Activated T-cell treated with anti-CD3 and anti-CD28 coated beads for 24 hours (primary cell): ENCODE measurements around the gene CDK5R1.

ENCODE experiments used
- DNase-seq: peaks from one replicate; pipeline ENCODE4 v3.0.0-alpha.2; 2020; ENCODE audit warnings: low read depth

The CDK5R1 gene

DNA sequence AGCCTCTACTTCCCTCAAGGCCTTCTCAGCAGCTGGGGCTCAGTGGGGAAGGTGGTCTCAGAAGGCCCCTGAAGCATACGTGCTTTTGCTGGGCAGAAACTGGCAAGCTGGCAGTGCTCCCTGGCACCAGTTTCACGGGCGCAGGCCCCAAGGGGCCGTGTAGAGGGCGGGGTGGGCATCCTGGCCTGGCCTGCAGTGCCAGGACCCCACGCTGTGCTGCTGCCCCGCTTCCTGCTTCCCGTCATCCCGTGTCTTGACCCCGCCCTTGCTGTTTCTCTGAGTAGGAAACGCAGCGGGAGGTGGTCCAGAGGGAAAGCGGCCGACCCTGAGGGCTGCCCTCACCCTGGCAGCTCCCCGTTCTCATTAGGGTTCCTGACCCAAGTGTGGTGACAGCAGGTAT is 6.8 kb downstream of the CDK5R1 start:
- DNase-seq: no peak

DNA sequence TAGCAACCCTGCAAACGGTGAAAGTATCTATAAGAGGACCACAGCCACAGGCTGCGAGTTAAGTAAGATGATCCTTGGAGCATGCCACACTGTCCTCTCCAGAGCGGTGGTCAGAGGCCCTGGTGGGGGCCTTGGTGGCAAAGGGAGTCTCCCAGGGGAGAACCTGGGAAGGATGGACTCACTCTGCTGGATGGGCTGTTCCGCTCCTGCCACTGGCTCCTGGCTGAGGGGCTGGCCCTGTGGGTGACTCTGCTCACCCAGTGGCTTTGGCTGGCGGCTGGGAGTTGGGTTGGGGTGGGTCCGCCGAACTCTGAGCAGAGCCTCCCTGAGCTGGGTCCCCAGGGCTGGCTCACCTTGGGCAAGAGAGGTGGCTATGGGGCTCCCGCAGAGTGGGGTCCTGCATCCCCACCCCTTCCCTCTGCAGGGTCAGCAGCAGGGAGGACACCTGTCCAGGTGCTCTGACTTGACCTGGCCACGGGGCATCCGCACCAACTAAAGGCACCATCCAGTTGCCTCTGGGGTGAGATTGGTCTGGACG is 7.3 kb downstream of the CDK5R1 start:
- no peak for DNase-seq

DNA sequence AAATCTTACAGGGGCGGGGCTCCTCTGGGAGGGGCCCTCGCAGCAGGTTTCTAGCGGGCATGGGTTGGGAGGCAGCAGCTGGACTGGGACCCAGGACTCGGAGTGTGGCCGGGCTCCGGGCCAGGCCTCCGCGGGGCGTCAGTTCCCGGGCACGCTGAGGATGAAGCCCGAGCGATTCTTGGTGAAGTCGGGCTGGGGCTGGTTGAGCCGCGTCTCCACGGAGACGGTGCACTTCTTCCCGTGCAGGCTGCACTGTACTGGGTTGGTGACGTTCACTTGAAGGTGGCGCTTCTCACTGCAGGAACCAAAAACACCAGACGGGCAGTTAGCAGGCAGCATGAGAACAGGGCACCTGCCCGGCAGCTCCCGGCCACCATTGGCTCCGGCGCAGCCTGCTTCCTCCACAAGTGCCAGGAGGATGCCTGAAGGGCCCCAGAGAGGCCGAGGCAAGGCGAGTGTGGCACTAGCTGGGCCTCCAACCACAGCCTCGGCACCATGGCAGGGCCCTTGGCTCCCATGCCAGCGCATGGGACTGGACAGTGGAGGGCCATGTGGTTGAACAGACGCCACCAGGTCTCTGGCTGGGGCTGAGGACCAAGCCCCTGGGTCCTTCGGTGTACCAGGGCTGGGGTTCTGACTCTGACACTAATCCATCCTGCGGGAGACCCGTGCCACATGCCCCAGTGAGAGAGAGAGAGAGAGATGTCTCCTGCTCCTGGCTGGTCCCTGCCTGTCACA is 8.0 kb downstream of the CDK5R1 start:
- DNase-seq: no peak

DNA sequence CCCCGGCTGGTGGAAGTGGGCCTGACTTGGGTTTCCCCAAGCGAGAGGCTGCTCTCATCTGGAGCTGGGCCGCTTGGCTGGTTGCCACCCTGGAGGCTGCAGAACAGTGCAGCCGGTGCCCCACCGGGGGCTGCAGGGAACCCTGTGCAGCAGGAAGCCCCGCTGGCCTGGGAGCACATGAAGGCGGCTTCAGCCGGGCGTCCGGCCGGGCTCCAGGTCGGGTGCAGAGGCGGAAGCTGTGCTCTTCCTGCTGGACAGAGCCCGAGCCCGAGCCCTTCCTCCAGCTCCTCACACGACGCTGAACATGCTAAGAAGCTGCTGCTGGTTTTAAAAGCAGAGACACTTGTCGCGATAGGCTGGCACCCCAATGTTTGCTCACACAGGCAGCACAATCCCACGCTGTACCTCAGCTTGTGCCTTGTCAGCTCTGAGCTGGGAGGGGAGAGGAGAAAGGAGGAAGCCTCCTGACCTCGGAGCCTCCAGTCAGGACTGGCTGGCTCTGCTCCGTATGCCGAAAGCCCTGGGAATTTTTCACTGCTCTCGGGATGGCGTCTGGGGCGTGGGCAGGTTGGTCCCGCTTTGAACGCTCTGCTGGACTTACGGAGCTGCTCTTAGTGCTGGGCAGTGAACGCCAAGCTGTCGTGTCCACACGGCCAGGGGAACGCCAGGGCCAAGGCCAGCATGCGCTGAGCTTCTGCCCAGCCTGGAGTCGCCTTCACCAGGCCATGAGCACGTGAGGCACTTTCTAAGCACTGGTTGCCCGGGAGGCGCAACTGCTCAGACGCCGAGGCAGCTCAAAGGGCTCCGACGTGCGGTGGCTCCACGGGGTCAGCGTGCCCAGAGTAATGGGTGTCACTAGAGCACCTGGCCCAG is 8.8 kb downstream of the CDK5R1 start:
- DNase-seq: no peak

DNA sequence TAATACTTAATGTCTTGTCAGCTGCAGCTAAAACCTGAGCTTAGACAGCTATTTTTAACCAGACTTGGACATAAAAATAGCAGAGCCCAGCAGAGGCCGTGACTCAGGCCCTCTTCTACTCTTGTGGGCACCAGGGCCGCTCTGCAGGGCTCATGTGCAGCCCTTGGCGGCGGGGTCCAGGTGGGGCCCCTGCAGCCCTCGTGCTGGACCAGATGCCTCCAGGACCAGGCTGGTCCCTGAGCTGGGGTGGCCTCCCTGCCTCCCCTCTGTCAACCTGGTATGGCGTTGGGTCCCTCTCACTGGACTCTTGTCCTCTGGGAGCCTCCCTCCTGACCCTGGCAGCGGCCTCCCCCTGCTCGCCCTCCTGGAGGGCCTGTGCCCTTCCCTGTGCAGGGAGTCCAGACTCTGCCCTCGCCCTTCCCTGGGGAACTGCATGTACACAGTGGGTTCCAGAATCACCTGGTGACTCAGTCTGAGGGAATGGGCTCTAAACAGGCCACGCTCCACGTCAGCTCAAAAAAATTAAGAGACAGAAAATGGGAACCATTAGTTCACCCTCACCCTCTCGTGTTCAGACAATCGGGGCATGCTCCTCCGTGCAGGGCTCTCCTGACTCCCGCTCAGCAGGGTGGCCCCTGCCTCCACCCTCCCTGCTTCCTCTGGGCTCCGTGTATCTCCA is 9.7 kb downstream of the CDK5R1 start:
- DNase-seq: no peak

DNA sequence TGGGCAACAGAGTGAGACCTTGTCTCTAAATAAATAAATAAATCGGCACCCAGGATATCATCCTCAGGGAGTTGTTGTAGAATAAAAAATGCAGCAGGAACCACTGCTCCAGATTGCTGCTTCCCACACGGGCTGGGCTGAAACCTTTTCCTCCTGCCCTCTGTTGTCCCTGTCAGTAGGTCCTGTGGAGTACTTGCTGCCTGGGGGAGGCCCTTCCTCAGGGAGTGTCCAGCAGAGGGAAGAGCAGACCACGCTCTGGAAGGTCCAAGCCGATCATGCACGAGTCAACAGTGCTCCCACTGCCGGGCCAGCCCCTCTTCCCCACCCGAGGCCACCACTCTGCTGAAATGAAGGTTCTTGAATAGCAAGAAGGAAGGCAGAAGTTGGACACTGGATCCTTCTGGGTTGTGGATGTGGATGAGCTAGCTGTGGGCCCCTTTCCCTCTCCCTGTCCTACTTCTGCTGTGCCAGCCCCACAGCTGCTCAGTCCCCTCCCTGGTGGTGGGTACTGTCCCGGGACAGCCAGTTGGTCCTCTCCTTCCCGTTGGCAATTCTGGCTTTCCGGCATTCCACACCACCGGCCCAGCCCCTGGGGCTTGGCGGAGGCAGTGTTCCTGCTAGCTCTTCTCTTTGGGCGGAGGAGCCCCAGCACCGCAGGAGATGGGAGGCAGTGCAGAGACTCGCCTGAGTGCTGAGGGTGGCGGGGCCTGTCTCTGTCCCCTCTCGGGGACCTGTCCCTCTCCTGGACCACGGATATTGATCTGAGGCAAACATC is 10.8 kb downstream of the CDK5R1 start:
- DNase-seq: no peak

DNA sequence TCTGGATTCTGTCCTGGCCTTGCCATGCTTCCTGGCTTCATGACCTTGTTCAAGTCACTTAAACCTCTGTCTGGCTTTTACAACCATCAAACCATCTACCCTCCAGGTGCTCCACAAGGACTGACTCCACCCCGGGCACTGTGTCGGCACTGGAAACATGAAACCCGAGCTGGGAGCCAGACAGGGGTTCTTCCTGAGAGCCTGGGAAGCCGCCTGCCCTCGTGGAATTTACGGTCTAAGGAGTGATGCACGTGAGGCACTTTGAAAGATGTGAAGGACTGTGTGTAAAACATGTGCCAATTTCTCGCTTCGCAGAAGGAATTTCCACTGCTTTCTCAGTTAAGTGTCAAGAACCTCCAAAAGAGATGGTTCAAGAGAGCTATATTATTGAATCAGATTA is 11.6 kb downstream of the CDK5R1 start:
- no peak for DNase-seq

DNA sequence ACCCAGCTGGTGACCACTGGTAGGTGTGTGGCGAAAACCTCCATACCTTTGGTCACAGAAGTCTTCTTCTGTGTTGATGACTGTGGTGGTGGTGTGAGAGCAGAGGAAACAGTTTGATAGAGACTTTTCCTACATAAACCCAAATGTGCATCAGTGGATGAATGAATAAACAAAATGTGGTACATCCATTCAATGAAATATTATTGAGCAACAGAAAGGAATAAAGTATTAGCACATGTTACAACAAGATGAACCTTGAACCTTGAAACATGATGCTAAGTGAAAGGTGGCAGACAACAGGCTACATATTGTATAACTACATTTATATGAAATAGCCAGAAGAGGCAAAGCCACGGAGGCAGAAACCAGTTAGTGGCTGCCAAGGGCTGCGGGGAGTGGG is 15.2 kb downstream of the CDK5R1 start:
- DNase-seq: no peak

DNA sequence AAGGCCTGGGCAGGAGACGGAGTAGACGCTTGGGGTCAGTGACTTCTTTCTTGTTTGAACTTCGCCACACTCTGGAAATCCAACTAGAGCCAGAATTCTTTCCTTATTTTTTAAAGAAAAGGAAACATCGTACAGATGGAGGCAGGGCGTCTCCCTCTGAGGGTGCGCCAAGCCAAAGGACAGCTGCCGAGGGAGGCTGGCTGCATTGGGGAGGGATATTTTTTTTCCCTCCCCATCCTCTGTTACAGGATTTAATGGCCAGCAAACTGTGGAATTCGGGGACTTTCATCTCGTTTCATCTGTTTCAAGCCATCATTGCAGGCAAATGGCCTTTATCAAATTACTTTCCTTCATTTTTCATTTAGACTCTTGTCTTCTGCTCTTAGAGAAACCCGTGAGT is 15.9 kb downstream of the CDK5R1 start:
- DNase-seq: no peak

DNA sequence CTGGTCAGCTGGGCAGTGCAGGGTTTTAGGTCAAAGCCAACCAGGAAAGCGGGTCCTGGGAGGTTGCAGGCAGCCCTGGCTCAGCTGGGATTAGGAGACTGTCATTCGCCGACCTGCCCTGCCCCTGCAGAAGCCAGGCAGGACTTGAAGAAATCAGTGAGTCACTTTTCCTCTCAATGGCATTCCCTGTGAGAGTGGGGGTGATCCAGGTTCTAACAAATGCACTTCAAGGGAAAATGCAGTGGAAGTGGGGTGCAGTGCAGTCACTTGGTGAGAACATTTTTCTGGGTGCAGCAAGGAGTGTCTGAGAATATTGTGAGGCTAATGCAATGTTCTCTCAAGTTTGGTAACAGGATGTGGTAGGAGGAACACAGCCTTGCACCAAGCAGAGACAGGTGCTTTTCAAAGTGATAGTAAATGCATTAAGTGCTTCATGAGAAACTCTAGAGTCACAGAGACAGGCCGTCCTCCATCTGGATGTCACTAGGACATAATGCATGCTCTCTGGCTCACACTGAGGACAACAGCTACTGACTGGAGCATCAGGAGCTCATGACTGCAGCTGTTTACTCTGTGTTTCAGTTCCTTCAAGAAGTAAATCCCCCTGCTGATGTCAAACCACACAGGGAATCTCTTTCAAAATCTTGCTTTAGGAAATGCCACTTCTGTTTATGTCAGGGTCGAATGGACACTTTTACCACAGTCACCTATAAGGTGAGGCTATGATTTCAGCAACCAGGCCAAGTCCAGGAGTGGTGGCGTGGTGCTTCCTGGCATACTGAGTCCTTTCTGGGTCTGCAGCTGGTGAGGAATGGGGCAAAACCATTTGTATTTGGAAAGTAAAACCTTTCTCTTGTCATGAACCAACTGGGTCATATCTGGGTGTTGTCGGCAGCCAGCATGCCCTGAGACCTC is 16.7 kb downstream of the CDK5R1 start:
- DNase-seq: no peak

DNA sequence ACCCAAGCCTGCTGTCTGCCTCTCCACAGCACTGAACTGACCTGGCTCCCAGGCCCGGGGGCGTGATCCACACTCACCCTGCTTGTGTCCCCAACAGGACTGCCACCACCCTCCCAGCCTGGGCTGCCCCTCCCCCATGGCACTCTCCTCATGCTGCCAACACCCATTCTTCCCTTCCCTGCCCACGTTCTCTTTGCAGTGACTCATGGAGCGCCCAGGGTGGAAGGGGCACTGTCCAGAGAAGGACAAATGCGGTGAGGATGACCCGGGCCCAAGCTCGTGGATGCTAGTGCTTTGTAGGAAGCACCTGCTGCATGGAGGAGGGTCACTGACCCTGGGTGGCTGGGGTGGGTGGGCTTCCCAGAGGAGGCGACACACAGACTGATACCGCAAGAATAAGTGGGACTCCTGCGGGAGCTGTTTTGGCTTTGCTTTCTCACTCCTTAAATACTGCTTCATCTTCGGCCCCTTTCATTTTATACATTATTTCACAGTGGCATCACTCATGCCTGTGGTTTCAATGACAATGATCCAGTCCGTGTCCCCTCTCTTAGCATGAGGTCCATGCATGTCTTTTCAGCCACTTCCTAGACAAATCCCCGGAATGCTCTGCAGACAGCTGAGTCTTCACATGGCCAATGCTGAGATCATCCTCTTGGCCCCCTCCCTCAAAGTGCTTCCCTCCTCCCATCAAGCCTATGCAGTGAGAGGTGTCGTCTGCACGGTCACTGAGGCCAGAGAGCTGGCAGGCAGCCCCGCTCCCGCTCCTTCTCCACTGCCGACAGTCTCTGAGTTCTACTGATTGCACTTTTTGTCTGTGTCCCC is 17.6 kb downstream of the CDK5R1 start:
- no peak for DNase-seq

DNA sequence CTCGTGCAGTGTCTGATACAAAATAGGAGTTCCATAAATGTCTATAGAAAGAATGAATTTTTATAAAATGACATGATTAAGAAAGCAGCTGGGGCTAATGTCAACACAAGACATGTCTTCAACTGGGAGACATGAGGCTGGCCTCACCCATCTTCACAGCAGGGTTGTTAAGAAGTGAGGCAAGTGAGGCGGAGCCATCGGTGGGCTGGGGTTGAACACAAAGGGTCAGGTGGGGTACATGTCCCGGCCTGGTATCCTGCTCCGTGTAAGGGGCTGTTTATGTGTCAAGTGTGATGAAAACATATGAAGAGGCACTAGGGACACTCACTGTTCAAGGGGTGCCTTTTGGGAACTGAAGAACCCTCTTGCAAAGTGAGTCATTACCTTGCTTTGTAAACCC is 22.1 kb downstream of the CDK5R1 start:
- no peak for DNase-seq

DNA sequence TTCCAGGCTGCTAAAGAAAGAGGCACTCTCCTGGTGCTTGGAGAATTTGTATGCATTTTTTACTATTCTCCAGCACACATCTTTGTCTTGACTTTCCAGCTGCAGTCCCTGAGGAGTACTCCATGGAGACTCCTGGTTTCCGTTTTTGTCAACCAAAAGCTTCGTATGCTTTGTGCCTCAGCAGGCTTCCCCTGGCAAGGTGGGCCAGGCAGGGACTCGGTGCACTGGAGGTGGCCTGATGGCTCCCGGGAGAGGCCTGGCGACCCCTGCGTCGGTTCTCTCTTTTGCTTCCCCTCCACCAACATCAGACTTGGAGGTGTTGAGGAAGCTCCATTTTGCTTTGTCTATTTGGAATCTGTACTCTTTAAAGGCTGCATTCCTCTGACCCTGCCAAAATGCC is 23.7 kb downstream of the CDK5R1 start:
- no peak for DNase-seq

DNA sequence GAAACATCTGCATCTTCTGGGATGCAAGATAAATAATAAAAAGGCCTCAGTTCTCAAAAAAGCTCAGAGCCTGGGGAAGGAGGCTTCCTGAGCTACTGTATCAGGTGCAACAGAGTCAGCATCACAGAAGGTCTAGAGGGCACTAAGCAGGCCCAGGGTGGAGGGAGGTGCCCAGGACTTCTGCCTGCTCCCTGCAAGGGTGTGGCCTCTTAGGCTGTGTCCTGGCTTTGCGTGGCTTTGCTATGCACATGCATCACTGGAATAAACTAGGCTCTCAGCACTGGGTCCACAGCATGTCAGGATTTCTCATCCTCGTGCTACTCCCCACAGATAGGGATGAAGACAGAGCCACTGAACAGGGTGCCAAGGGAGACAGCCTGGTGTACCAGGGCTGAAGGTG is 25.5 kb downstream of the CDK5R1 start:
- DNase-seq: no peak

DNA sequence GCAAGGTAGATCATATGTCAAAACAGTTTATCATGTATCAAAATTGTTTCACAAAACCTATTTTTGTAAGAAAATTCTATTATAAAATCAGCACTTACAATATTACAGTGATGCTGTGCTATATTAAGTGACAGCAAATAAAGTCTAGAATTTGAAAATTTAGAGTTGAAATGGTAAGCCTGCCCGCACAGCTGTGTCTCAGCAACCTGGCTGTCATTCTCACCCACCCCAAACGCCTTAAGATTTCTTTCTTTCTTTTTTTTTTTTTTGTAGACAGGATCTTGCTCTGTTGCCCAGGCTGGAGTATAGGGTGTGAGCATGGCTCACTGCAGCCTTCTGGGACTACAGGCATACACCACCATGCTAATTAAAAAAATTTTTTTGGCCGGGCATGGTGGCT is 26.8 kb downstream of the CDK5R1 start:
- no peak for DNase-seq

DNA sequence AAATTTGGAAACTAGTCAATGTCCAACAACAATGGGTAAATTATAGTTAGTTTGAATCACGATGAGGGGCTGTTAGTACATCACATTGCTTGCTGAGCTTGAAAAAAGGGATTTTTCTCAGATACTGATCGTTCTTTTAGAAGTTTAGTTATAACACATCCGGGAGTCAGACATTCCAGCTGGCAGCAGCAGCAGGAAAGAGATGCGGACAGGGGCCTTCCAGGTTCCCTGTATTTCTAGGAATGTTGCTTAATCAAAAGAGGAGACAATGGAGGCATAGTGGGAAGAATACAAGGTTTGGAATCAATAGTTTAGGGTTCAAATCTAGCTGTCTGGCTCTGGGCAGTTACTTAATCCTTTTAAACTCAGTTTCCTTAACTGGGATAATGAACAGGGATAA is 27.8 kb downstream of the CDK5R1 start:
- no peak for DNase-seq

DNA sequence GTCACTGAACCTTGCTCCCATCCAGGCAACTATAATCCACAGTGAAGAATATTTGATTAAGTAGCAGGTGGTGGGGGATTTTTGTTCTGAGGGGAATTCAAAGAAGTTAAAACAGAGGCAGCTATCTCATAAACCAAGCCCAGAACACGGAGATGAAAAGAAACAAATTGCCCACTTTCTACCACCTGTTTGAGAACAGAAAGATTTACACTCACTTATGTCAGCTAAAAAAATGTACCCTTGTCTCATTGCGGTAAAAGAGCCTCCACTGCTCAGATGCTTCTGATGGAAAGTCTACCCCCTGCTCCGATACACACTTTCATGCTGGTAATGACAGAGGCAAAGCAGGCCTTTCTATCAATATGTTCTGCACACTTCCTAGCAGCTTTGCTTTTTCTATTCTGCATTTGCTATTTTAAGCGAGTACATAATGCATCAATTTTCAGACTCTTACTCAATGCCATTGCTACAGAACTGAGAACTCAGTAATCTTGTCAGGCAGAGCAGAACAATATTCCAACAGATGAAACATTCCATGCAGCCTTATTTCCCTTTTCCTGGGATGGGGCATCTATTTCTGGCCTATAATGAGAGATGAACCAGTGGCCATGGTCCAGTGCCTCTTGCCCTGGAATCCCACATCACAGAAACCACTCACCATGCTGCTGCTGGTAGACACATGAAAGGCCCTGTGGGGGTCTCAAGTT is 29.0 kb downstream of the CDK5R1 start:
- DNase-seq: no peak

DNA sequence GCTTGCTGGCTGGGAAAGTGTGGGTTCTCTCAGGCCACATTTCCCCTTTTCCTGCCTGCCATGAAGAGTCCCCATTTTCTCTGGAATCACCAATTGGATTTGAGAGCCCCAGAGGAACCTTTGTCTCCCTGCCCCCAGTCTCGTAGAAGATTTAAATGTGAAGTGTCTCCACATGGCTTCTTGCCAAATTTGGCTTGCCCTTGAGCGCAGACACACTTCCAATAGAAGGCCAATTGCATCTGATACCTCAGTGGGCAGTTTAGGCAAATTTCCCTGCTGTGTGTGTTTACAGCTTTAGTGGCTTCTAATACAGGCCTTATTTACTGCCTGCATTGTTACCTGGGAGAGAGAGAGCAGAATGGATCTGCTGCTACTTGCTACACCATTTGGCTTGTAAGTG is 29.7 kb downstream of the CDK5R1 start:
- DNase-seq: no peak

DNA sequence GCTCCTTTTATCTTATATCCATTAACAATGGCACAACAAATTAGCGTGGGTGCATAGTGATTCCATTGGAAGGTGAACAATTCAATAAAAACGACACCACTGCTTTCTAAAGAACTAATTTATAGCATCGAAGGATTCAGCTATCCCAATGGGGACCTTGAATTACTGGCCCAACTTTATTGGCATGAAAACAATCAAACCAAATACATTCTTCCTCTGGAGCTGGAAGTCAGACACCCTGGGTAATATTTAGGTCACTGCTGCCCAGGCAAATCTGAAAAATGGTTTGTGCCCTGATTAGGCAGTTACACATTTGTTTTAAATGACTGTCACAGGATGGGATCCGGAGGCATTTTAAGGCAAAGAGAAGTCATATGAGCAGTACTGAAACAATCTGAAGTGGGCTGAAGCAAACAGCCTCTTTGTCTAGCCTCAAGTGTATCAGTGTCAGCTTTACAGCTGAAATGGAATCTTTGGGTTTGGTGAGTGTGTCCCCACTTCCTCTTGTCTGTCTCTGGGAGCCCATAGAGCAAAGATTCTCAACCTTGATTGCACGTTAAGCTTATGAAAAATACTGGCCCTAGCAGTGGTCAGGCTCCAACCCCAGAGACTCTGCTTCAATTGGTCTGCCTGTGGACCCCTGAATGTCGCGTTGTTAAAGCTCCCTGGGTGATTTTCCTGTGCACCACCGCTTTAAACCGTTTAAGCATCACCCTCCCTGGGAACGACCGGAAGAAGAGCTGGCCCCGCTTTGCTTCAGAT is 30.3 kb downstream of the CDK5R1 start:
- DNase-seq: no peak
